Astrocyte (in vitro differentiated cells and primary cell): ENCODE data around the gene PPP2R3A. TPM values are rescaled to one million over a fixed set of nuclear protein-coding genes. Genes with fewer than 3 reads are reported as not detected.

Experiments used
- DNase-seq: peaks from one replicate; pipeline ENCODE4 v3.0.0-alpha.2; 2010; ENCODE audit warnings: low read depth
- FAIRE-seq: peaks from 2 replicates; lab custom pipeline; 2011; peaks lifted over from hg19 to GRCh38; lab: Jason Lieb, UNC
- H2AFZ ChIP-seq: 2 replicates; pipeline ENCODE4 v1.6.0; 2012; ENCODE audit warnings: low read depth, low read length, inconsistent platforms
- H3K27ac ChIP-seq: 2 replicates; pipeline ENCODE4 v1.5.1; 2011; ENCODE audit warnings: low read depth, low read length, inconsistent platforms
- H3K27me3 ChIP-seq: 2 replicates; pipeline ENCODE4 v1.6.0; 2011; ENCODE audit warnings: low read length, inconsistent platforms; ENCODE audit not compliant: insufficient read depth
- H3K36me3 ChIP-seq: 2 replicates; pipeline ENCODE4 v1.5.1; 2011; ENCODE audit warnings: low read length, inconsistent platforms; ENCODE audit not compliant: insufficient read depth
- H3K4me1 ChIP-seq: 2 replicates; pipeline ENCODE4 v1.5.1; 2011; ENCODE audit warnings: low read length, inconsistent platforms; ENCODE audit not compliant: insufficient read depth
- H3K4me2 ChIP-seq: 2 replicates; pipeline ENCODE4 v1.6.0; 2012; ENCODE audit warnings: low read length, inconsistent platforms
- H3K4me3 ChIP-seq: 2 replicates; pipeline ENCODE4 v1.5.1; 2011; ENCODE audit warnings: low read depth, mild to moderate bottlenecking, low read length, inconsistent platforms; ENCODE audit not compliant: insufficient read depth
- H3K79me2 ChIP-seq: 2 replicates; pipeline ENCODE4 v1.6.0; 2012; ENCODE audit warnings: mild to moderate bottlenecking, low read length, inconsistent platforms; ENCODE audit not compliant: insufficient read depth
- H3K9ac ChIP-seq: 2 replicates; pipeline ENCODE4 v1.6.0; 2012; ENCODE audit warnings: mild to moderate bottlenecking, low read length, inconsistent platforms
- H3K9me3 ChIP-seq: 2 replicates; pipeline ENCODE4 v1.5.1; 2012; ENCODE audit warnings: low read depth, mild to moderate bottlenecking, low read length, inconsistent platforms; ENCODE audit not compliant: insufficient read depth
- H4K20me1 ChIP-seq: 2 replicates; pipeline ENCODE4 v1.6.0; 2012; ENCODE audit warnings: low read length, inconsistent platforms; ENCODE audit not compliant: insufficient read depth
- H3K27ac Mint-ChIP-seq: one replicate; pipeline ENCODE4 v1.8.0; 2021; ENCODE audit warnings: mild to moderate bottlenecking, mixed read lengths; ENCODE audit not compliant: unreplicated experiment
- H3K27me3 Mint-ChIP-seq: one replicate; pipeline ENCODE4 v1.8.0; 2021; ENCODE audit warnings: low read depth, mixed read lengths; ENCODE audit not compliant: unreplicated experiment
- H3K36me3 Mint-ChIP-seq: one replicate; pipeline ENCODE4 v1.8.0; 2021; ENCODE audit warnings: low read depth, mixed read lengths; ENCODE audit not compliant: unreplicated experiment
- H3K4me1 Mint-ChIP-seq: one replicate; pipeline ENCODE4 v1.8.0; 2021; ENCODE audit warnings: low read depth, mixed read lengths; ENCODE audit not compliant: unreplicated experiment
- H3K4me3 Mint-ChIP-seq: one replicate; pipeline ENCODE4 v1.8.0; 2021; ENCODE audit warnings: mild to moderate bottlenecking, moderate library complexity, mixed read lengths; ENCODE audit not compliant: unreplicated experiment
- H3K9me3 Mint-ChIP-seq: one replicate; pipeline ENCODE4 v1.8.0; 2021; ENCODE audit warnings: mild to moderate bottlenecking, mixed read lengths; ENCODE audit not compliant: unreplicated experiment
- CTCF ChIP-seq: IDR thresholded peaks from 2 replicates; pipeline ENCODE4 v1.5.1; 2011; ENCODE audit warnings: low read depth, mild to moderate bottlenecking, inconsistent platforms, low read length, moderate library complexity; ENCODE audit not compliant: insufficient read depth
- EZH2 ChIP-seq: IDR thresholded peaks from 2 replicates; pipeline ENCODE4 v1.6.1; 2012; ENCODE audit warnings: mild to moderate bottlenecking, low read length, inconsistent platforms; ENCODE audit not compliant: insufficient read depth
- total RNA-seq: library from RNA; stranded (reverse); gene quantifications from 2 replicates; pipeline ENCODE4 v1.2.1, GENCODE V29; 2021

Gene PPP2R3A
- total RNA-seq, 1 donor from 2014 or later, result 18.7 TPM

- Histone ChIP-seq H2AFZ (no peak overlapping the region), H3K27me3 (no peaks in the 10 kb centered on the region), H3K36me3 (no peaks in the 10 kb centered on the region), H3K79me2 (peaks cover 80% of the 10 kb centered on the region), H3K4me2 (no peak overlapping the region), H3K9ac (no peak overlapping the region), H3K27ac (no peak overlapping the region), H3K9me3 (no peaks in the 10 kb centered on the region), H3K4me3 (no peak overlapping the region), H3K4me1 (peaks cover 44% of the 10 kb centered on the region), H4K20me1 (peaks cover 4% of the 10 kb centered on the region)
- no peaks in the 10 kb centered on the region for H3K27me3 Mint-ChIP-seq
- no peak for DNase-seq
- no peaks in the 10 kb centered on the region for H3K36me3 Mint-ChIP-seq
- TF ChIP-seq CTCF (no peak), EZH2 (no peak)
- H3K9me3 Mint-ChIP-seq, result no peaks in the 10 kb centered on the region
- H3K27ac Mint-ChIP-seq, result no peak overlapping the region
- no peak overlapping the region for H3K4me3 Mint-ChIP-seq
- FAIRE-seq, result no peak
- H3K4me1 Mint-ChIP-seq, result peaks cover 34% of the 10 kb centered on the region
Observed at GRCh38 chr3:135987661-135988060, 22.1 kb downstream of the PPP2R3A start.

- TF ChIP-seq CTCF (no peak), EZH2 (no peak)
- H3K27me3 Mint-ChIP-seq, result no peaks in the 10 kb centered on the region
Observed at GRCh38 chr3:135989242-135989641, 23.7 kb downstream of the PPP2R3A start.

GRCh38 chr3:135990903-135991302, 25.4 kb downstream of the PPP2R3A start:
- Mint-ChIP-seq H3K4me1 (peaks cover 31% of the 10 kb centered on the region), H3K27ac (peak overlapping the region; percentile 80), H3K27me3 (no peaks in the 10 kb centered on the region), H3K4me3 (no peak overlapping the region), H3K36me3 (no peaks in the 10 kb centered on the region), H3K9me3 (no peaks in the 10 kb centered on the region)
- Histone ChIP-seq H3K4me1 (peaks cover 41% of the 10 kb centered on the region), H3K27me3 (no peaks in the 10 kb centered on the region), H3K4me2 (peak overlapping the region; percentile 7), H3K27ac (peak overlapping the region; percentile 96), H2AFZ (no peak overlapping the region), H3K4me3 (peak overlapping the region; percentile 13), H3K36me3 (no peaks in the 10 kb centered on the region), H3K9me3 (no peaks in the 10 kb centered on the region), H4K20me1 (no peaks in the 10 kb centered on the region), H3K79me2 (peaks cover 82% of the 10 kb centered on the region), H3K9ac (peak overlapping the region; percentile 53)
- FAIRE-seq (no peak), DNase-seq (no peak)
- TF ChIP-seq CTCF, result no peak
- no peak for TF ChIP-seq EZH2

More at GRCh38 chr3:135989242-135989641, 23.7 kb downstream of the PPP2R3A start:
- Histone ChIP-seq H2AFZ (no peak overlapping the region), H3K27ac (peak overlapping the region; percentile 66), H3K36me3 (no peaks in the 10 kb centered on the region), H3K4me2 (peak overlapping the region; percentile 65), H3K9me3 (no peaks in the 10 kb centered on the region), H3K9ac (peak overlapping the region; percentile 22), H3K4me1 (peaks cover 37% of the 10 kb centered on the region), H3K4me3 (no peak overlapping the region), H4K20me1 (no peaks in the 10 kb centered on the region), H3K27me3 (no peaks in the 10 kb centered on the region), H3K79me2 (peaks cover 83% of the 10 kb centered on the region)
- DNase-seq, result peak; percentile 87
- FAIRE-seq, result peak; percentile 45
- H3K4me1 Mint-ChIP-seq, result peaks cover 26% of the 10 kb centered on the region
- H3K9me3 Mint-ChIP-seq, result no peaks in the 10 kb centered on the region
- H3K4me3 Mint-ChIP-seq, result no peak overlapping the region
- H3K36me3 Mint-ChIP-seq, result no peaks in the 10 kb centered on the region
- peak overlapping the region; percentile 31 for H3K27ac Mint-ChIP-seq
